H1 (cell line): ENCODE measurements around the gene PCSK4. TPM values are rescaled to one million over a fixed set of nuclear protein-coding genes. Genes with fewer than 3 reads are reported as not detected.

ENCODE experiments used
- CTCF ChIA-PET: fragments of 300-600 bp; sonication (Branson Sonifier 250); formaldehyde crosslinking; loops from one replicate; lab custom pipeline; 2021; ENCODE audit not compliant: partially characterized antibody; lab: Charles Lee
- POLR2A ChIA-PET: fragments of 300-600 bp; sonication (Branson Sonifier 250); formaldehyde crosslinking; loops from one replicate; lab custom pipeline; 2021; ENCODE audit warnings: inconsistent platforms; ENCODE audit not compliant: partially characterized antibody; lab: Charles Lee
- DNase-seq, 2 experiments: peaks; one replicate each; pipeline versions ENCODE4 v3.0.0 to v3.0.0-alpha.2; 2010 to 2022; ENCODE audit warnings: low spot score in 2 of 2, low read depth in 1 of 2, mixed read lengths in 1 of 2
- FAIRE-seq: peaks from 2 replicates; lab custom pipeline; 2011; peaks lifted over from hg19 to GRCh38; lab: Jason Lieb, UNC
- H2AFZ ChIP-seq: 2 replicates; pipeline ENCODE4 v1.8.1; 2012; ENCODE audit warnings: low read length, inconsistent platforms
- H2AK5ac ChIP-seq: 2 replicates; pipeline ENCODE4 v1.6.1; 2013; ENCODE audit warnings: low read depth, low read length
- H2BK120ac ChIP-seq: replicated peaks from 2 replicates; pipeline ENCODE3; 2013; ENCODE audit warnings: low read depth, low read length, inconsistent platforms
- H2BK12ac ChIP-seq: 2 replicates; pipeline ENCODE4 v1.6.1; 2013; ENCODE audit warnings: low read depth, low read length
- H2BK15ac ChIP-seq: 2 replicates; pipeline ENCODE4 v1.6.1; 2013; ENCODE audit warnings: low read length
- H2BK20ac ChIP-seq: 2 replicates; pipeline ENCODE4 v1.6.1; 2013; ENCODE audit warnings: low read length
- H2BK5ac ChIP-seq: 2 replicates; pipeline ENCODE4 v1.6.1; 2013; ENCODE audit warnings: low read depth, low read length
- H3K14ac ChIP-seq: 2 replicates; pipeline ENCODE4 v1.6.1; 2013; ENCODE audit warnings: inconsistent platforms; ENCODE audit not compliant: insufficient read length
- H3K18ac ChIP-seq: 2 replicates; pipeline ENCODE4 v1.6.1; 2013; ENCODE audit warnings: low read length; ENCODE audit errors: extremely low read depth
- H3K23ac ChIP-seq: 2 replicates; pipeline ENCODE4 v1.6.1; 2013; ENCODE audit warnings: inconsistent platforms; ENCODE audit not compliant: insufficient read length
- H3K23me2 ChIP-seq: 2 replicates; pipeline ENCODE4 v1.6.1; 2013; ENCODE audit warnings: low read depth, low read length
- H3K27ac ChIP-seq: 2 replicates; pipeline ENCODE4 v1.6.1; 2011; ENCODE audit warnings: low read depth, low read length, inconsistent platforms
- H3K27me3 ChIP-seq, 4 experiments: replicated peaks in 1 of 4; 1 replicate in 1 of 4; 2 replicates in 3 of 4; pipeline versions ENCODE4 v1.6.1 to v1.8.1; 2011 to 2013; ENCODE audit warnings: low read length in 3 of 4, mild to moderate bottlenecking in 3 of 4, inconsistent platforms in 2 of 4, mixed read lengths in 2 of 4, moderate library complexity in 1 of 4; ENCODE audit not compliant: control insufficient read depth in 3 of 4, insufficient read depth in 3 of 4; ENCODE audit errors: extremely low read depth in 1 of 4
- H3K36me3 ChIP-seq, 4 experiments: 2 replicates each; pipeline versions ENCODE4 v1.6.1 to v1.8.1; 2011 to 2013; ENCODE audit warnings: mild to moderate bottlenecking in 4 of 4, low read length in 3 of 4, moderate library complexity in 2 of 4, control low read depth in 1 of 4, inconsistent platforms in 1 of 4; ENCODE audit not compliant: insufficient read depth in 4 of 4, control insufficient read depth in 2 of 4
- H3K4ac ChIP-seq: replicated peaks from 2 replicates; pipeline ENCODE3; 2013; ENCODE audit warnings: low read length, low read depth, mixed read lengths, inconsistent platforms; ENCODE audit not compliant: insufficient read length
- H3K4me1 ChIP-seq, 4 experiments: replicated peaks in 1 of 4; 1 replicate in 1 of 4; 2 replicates in 3 of 4; pipeline versions ENCODE4 v1.6.1 to v1.8.1; 2011 to 2013; ENCODE audit warnings: low read length in 3 of 4, inconsistent platforms in 2 of 4, mixed read lengths in 1 of 4; ENCODE audit not compliant: insufficient read depth in 4 of 4, control insufficient read depth in 3 of 4
- H3K4me2 ChIP-seq, 2 experiments: 2 replicates each; pipeline versions ENCODE4 v1.6.1 to v1.8.1; 2011 to 2013; ENCODE audit warnings: low read depth in 2 of 2, low read length in 2 of 2, control low read depth in 1 of 2, inconsistent platforms in 1 of 2, mild to moderate bottlenecking in 1 of 2; ENCODE audit not compliant: insufficient read depth in 1 of 2
- H3K4me3 ChIP-seq, 4 experiments: fragments of 200-600, 300-600 bp in 1 of 4; sonication (generic), shearing (Covaris generic), sonication (Bioruptor Twin) in 1 of 4; 2 replicates each; pipeline versions ENCODE4 v1.5.1 to v1.8.1; 2011 to 2016; ENCODE audit warnings: low read length in 4 of 4, low read depth in 3 of 4, control low read depth in 2 of 4, inconsistent platforms in 2 of 4, mild to moderate bottlenecking in 2 of 4, mixed read lengths in 1 of 4, moderate library complexity in 1 of 4; ENCODE audit not compliant: insufficient read depth in 2 of 4; ENCODE audit errors: extremely low read depth in 1 of 4
- H3K56ac ChIP-seq: replicated peaks from 2 replicates; pipeline ENCODE3; 2013; ENCODE audit warnings: low read depth, mild to moderate bottlenecking, mixed read lengths, low read length, inconsistent platforms; ENCODE audit not compliant: insufficient read length
- H3K79me1 ChIP-seq: 2 replicates; pipeline ENCODE4 v1.6.1; 2013; ENCODE audit warnings: low read depth, low read length, control low read depth
- H3K79me2 ChIP-seq, 2 experiments: 2 replicates each; pipeline versions ENCODE4 v1.6.1 to v1.8.1; 2012 to 2013; ENCODE audit warnings: low read length in 2 of 2, mild to moderate bottlenecking in 2 of 2, inconsistent platforms in 1 of 2; ENCODE audit not compliant: insufficient read depth in 2 of 2, control insufficient read depth in 1 of 2
- H3K9ac ChIP-seq, 4 experiments: replicated peaks in 1 of 4; 1 replicate in 1 of 4; 2 replicates in 3 of 4; pipeline versions ENCODE4 v1.6.1 to v1.8.1; 2011 to 2013; ENCODE audit warnings: low read depth in 3 of 4, low read length in 3 of 4, control low read depth in 2 of 4, mild to moderate bottlenecking in 2 of 4, moderate library complexity in 2 of 4, inconsistent platforms in 1 of 4; ENCODE audit errors: extremely low read depth in 1 of 4
- H3K9me3 ChIP-seq, 2 experiments: 2 replicates each; pipeline versions ENCODE4 v1.6.1 to v1.8.1; 2012 to 2013; ENCODE audit warnings: mild to moderate bottlenecking in 2 of 2, moderate library complexity in 2 of 2, control low read depth in 1 of 2, inconsistent platforms in 1 of 2, low read depth in 1 of 2, low read length in 1 of 2, mixed read lengths in 1 of 2; ENCODE audit not compliant: insufficient read depth in 2 of 2
- H4K20me1 ChIP-seq, 2 experiments: replicated peaks in 1 of 2; 2 replicates each; pipeline versions ENCODE3 to v1.8.1; 2011 to 2013; ENCODE audit warnings: inconsistent platforms in 2 of 2, low read length in 2 of 2, mild to moderate bottlenecking in 1 of 2; ENCODE audit not compliant: insufficient read depth in 2 of 2, control insufficient read depth in 1 of 2
- H4K5ac ChIP-seq: 2 replicates; pipeline ENCODE4 v1.6.1; 2013; ENCODE audit warnings: low read length, low read depth, mixed read lengths, inconsistent platforms; ENCODE audit not compliant: insufficient read length
- H4K8ac ChIP-seq: 2 replicates; pipeline ENCODE4 v1.8.0; 2013; ENCODE audit warnings: mild to moderate bottlenecking, moderate library complexity, low read length, inconsistent platforms; ENCODE audit not compliant: insufficient read depth; ENCODE audit errors: extremely low read depth
- H4K91ac ChIP-seq: replicated peaks from 2 replicates; pipeline ENCODE3; 2013; ENCODE audit warnings: low read length, mixed read lengths, inconsistent platforms; ENCODE audit not compliant: insufficient read length
- ATF2 ChIP-seq: IDR thresholded peaks from 2 replicates; pipeline ENCODE4 v1.6.1; 2012; ENCODE audit warnings: low read length, inconsistent platforms
- CBX5 ChIP-seq: fragments of 300-800, 300-1000 bp; sonication (generic); IDR thresholded peaks from 2 replicates; pipeline ENCODE4 v1.7.1; 2016; ENCODE audit warnings: antibody characterized with exemption, low read length, low read depth
- CEBPB ChIP-seq: IDR thresholded peaks from 2 replicates; pipeline ENCODE4 v1.6.1; 2012; ENCODE audit warnings: low read depth, low read length
- CHD1 ChIP-seq: IDR thresholded peaks from 2 replicates; pipeline ENCODE4 v1.6.1; 2012; ENCODE audit warnings: low read depth, low read length, improper control_type of control experiment
- CHD2 ChIP-seq: IDR thresholded peaks from 2 replicates; pipeline ENCODE4 v1.6.1; 2012; ENCODE audit warnings: low read length, improper control_type of control experiment
- NRF1 ChIP-seq: IDR thresholded peaks from 2 replicates; pipeline ENCODE4 v1.6.1; 2011; ENCODE audit warnings: mild to moderate bottlenecking, low read depth, low read length, improper control_type of control experiment
- POLR2A ChIP-seq, 2 experiments: IDR thresholded peaks; 1 replicate in 1 of 2; 2 replicates in 1 of 2; pipeline ENCODE4 v1.6.1; 2011; ENCODE audit warnings: low read depth in 2 of 2, low read length in 2 of 2, mild to moderate bottlenecking in 2 of 2; ENCODE audit errors: control extremely low read depth in 1 of 2
- RBBP5 ChIP-seq: IDR thresholded peaks from 2 replicates; pipeline ENCODE4 v1.7.1; 2012; ENCODE audit warnings: low read depth, mild to moderate bottlenecking, inconsistent platforms, low read length, moderate library complexity, borderline replicate concordance
- RNF2 ChIP-seq: fragments of 200-900, 300-1000 bp; sonication (generic); IDR thresholded peaks from 2 replicates; pipeline ENCODE4 v1.7.1; 2016; ENCODE audit warnings: borderline replicate concordance, low read depth, mild to moderate bottlenecking, antibody characterized with exemption, low read length; ENCODE audit not compliant: poor library complexity, severe bottlenecking; ENCODE audit errors: missing control alignments
- SIX5 ChIP-seq: IDR thresholded peaks from 2 replicates; pipeline ENCODE4 v1.6.1; 2011; ENCODE audit warnings: mild to moderate bottlenecking, low read depth, low read length
- TAF1 ChIP-seq: IDR thresholded peaks from 2 replicates; pipeline ENCODE4 v1.6.1; 2011; ENCODE audit warnings: mild to moderate bottlenecking, low read depth, low read length
- WGBS, 2 experiments: shearing (Covaris generic) in 1 of 2; methylation state at CpG; one replicate each; pipeline versions ENCODE4 v1.1.6 to v1.1.7; 2013 to 2015; ENCODE audit warnings: low lambda C conversion rate in 2 of 2, mixed read lengths in 2 of 2, inconsistent platforms in 1 of 2, low coverage in 1 of 2, missing lambda C conversion rate in 1 of 2; ENCODE audit not compliant: insufficient replicate concordance in 2 of 2, insufficient coverage in 1 of 2, insufficient read length in 1 of 2; ENCODE audit errors: extremely low coverage in 1 of 2, missing lambda C conversion rate in 1 of 2; 5-methylcytosine and 5-hydroxymethylcytosine counted together
- polyA plus RNA-seq, 7 experiments: library from polyadenylated mRNA; depleted of rRNA in 3 of 7; stranded (reverse) in 5 of 7; unstranded in 2 of 7; fragments of >200 nt in 5 of 7; fragments of 200-250 nt in 2 of 7; gene quantifications; 1 replicate in 5 of 7; 2 replicates in 1 of 7; 4 replicates in 1 of 7; pipeline versions ENCODE4 v1.2.1 to v1.2.3, GENCODE V29; 2011 to 2013; ENCODE audit warnings: missing spikeins in 2 of 7, mixed read lengths in 2 of 7
- total RNA-seq: library from RNA; stranded (reverse); fragmentation: NEBNext Ultra II Directional; extraction: Animal tissue kit (Norgen Biotek cat#: 25700); gene quantifications from 2 replicates; pipeline ENCODE4 v1.2.1, GENCODE V29; 2021
- TF ChIP-seq, protein P1 (sequence below): IDR thresholded peaks from 2 replicates; pipeline ENCODE4 v1.6.1; 2012; ENCODE audit warnings: inconsistent platforms

The PCSK4 gene
- total and polyA plus RNA-seq, 2 of the 8 experiments (the other 6 are each of a cell fraction or from before 2014, with no cell fraction given) = 9.8 to 10.7 TPM

DNA sequence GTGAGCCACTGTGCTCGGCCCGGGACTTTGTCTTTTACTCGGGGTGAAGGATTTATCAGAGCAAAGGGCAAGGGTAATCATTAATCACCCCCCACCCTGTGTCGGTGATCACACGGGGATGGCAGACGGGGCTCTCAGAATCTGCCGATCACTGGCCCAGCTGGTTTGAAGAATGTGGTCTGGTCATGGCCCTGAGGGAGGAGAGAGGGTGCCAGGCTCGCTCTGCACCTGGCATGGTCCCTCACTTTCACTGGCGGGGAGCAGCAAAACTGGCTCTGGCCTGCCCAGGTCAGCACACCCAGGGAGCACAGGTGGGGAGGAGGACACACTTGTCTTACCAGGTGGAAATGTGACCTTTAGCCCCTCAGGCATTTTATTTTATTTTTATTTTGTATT lies 11.0 kb upstream of the PCSK4 start:
- no peak overlapping the region for H3K14ac ChIP-seq
- FAIRE-seq = no peak
- H3K36me3 ChIP-seq = no peaks in the 10 kb centered on the region
- H3K9ac ChIP-seq = no peak overlapping the region
- H2AFZ ChIP-seq = no peak overlapping the region
- H2BK120ac ChIP-seq = no peak overlapping the region
- no peak overlapping the region for H3K4me2 ChIP-seq
- CTCF ChIA-PET = interaction anchor here (0.8 to 1.6 kb wide), 3 partner anchors 11 to 363 kb away, joined by 3 read pairs; no protein-coding TSS in a partner anchor
- TF ChIP-seq, protein P1, sequence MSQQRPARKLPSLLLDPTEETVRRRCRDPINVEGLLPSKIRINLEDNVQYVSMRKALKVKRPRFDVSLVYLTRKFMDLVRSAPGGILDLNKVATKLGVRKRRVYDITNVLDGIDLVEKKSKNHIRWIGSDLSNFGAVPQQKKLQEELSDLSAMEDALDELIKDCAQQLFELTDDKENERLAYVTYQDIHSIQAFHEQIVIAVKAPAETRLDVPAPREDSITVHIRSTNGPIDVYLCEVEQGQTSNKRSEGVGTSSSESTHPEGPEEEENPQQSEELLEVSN = no peak
- TF ChIP-seq NRF1 (no peak), CEBPB (no peak), SIX5 (no peak), ATF2 (no peak), RNF2 (no peak), CHD1 (no peak), CHD2 (no peak), TAF1 (no peak), POLR2A (IDR thresholded peaks at IDR 0.05; ENCODE audit: control extremely low read depth in 1 of 2, low read depth in 2 of 2, low read length in 2 of 2) (no peak), RBBP5 (no peak), CBX5 (no peak)
- no peak overlapping the region for H4K91ac ChIP-seq
- no peak overlapping the region for H3K27ac ChIP-seq
- no peak overlapping the region for H3K18ac ChIP-seq
- H4K5ac ChIP-seq = no peak overlapping the region
- H3K23me2 ChIP-seq = peaks cover 6% of the 10 kb centered on the region
- no peak for DNase-seq
- H4K8ac ChIP-seq = no peak overlapping the region
- peaks cover 0 to 2% of the 10 kb centered on the region in 2 experiments for H4K20me1 ChIP-seq
- H3K23ac ChIP-seq = no peak overlapping the region
- no peak overlapping the region for H2BK12ac ChIP-seq
- H3K56ac ChIP-seq = no peak overlapping the region
- no peak overlapping the region for H2AK5ac ChIP-seq
- no peak overlapping the region for H2BK15ac ChIP-seq
- H3K79me2 ChIP-seq = no peaks in the 10 kb centered on the region
- POLR2A ChIA-PET = interaction anchor here (1.6 to 2.6 kb wide), 2 partner anchors 10 to 28 kb away, joined by 4 to 7 read pairs; partner anchors contain the start of gene REEP6
- no peaks in the 10 kb centered on the region for H3K79me1 ChIP-seq
- WGBS, 2 experiments = 87% methylated on average over 9 of the region's 9 CpGs; no CpG with 5 or more reads in 1 of the 2 experiments
- H3K4me1 ChIP-seq = peaks cover 0 to 10% (median 6%) of the 10 kb centered on the region in 4 experiments; a peak in 5 of 7 replicates
- peaks cover 0 to 19% (median 16%) of the 10 kb centered on the region in 4 experiments; a peak in 5 of 7 replicates for H3K27me3 ChIP-seq
- no peak overlapping the region for H3K4ac ChIP-seq
- H2BK5ac ChIP-seq = no peak overlapping the region
- no peak overlapping the region for H2BK20ac ChIP-seq
- H3K4me3 ChIP-seq = no peak overlapping the region
- peaks cover 5 to 11% of the 10 kb centered on the region in 2 experiments; a peak in 2 of 4 replicates for H3K9me3 ChIP-seq
